Progenitor cell of endocrine pancreas (in vitro differentiated cells): ENCODE measurements around the gene TANGO6. TPM values are rescaled to one million over a fixed set of nuclear protein-coding genes. Genes with fewer than 3 reads are reported as not detected.

ENCODE experiments used
- DNase-seq: peaks from one replicate; pipeline ENCODE4 v3.0.0; 2021; ENCODE audit warnings: low spot score; ENCODE audit not compliant: unreplicated experiment
- H3K27ac Mint-ChIP-seq: 2 replicates; pipeline ENCODE4 v1.8.0; 2021; ENCODE audit warnings: mild to moderate bottlenecking, moderate library complexity, mixed read lengths
- H3K27me3 Mint-ChIP-seq: 2 replicates; pipeline ENCODE4 v1.8.0; 2021; ENCODE audit warnings: mixed read lengths
- H3K36me3 Mint-ChIP-seq: 2 replicates; pipeline ENCODE4 v1.8.0; 2022; ENCODE audit warnings: mixed read lengths; ENCODE audit not compliant: insufficient read depth
- H3K4me1 Mint-ChIP-seq: 2 replicates; pipeline ENCODE4 v1.8.0; 2021; ENCODE audit warnings: low read depth, mixed read lengths
- H3K4me3 Mint-ChIP-seq: 2 replicates; pipeline ENCODE4 v1.8.0; 2021; ENCODE audit warnings: low read depth, mild to moderate bottlenecking, moderate library complexity, mixed read lengths
- H3K9me3 Mint-ChIP-seq: 2 replicates; pipeline ENCODE4 v1.8.0; 2021; ENCODE audit warnings: low read depth, mixed read lengths
- CTCF ChIP-seq: fragments of 200-600 bp; sonication (generic); IDR thresholded peaks from one replicate; pipeline ENCODE4 v1.5.0; 2021; ENCODE audit warnings: antibody characterized with exemption, mild to moderate bottlenecking; ENCODE audit not compliant: unreplicated experiment
- total RNA-seq: library from RNA; stranded (reverse); gene quantifications from 2 replicates; pipeline ENCODE4 v1.2.1, GENCODE V29; 2021

The TANGO6 gene
- total RNA-seq, 1 donor from 2014 or later, result 14.8 TPM

GRCh38 chr16:68981971-68982370 lies 138.6 kb downstream of the TANGO6 start:
- Mint-ChIP-seq H3K4me1 (no peaks in the 10 kb centered on the region), H3K4me3 (no peak overlapping the region), H3K27me3 (no peaks in the 10 kb centered on the region), H3K36me3 (no peaks in the 10 kb centered on the region), H3K27ac (no peak overlapping the region), H3K9me3 (no peaks in the 10 kb centered on the region)
- no peak for DNase-seq
- TF ChIP-seq CTCF, result no peak

DNA sequence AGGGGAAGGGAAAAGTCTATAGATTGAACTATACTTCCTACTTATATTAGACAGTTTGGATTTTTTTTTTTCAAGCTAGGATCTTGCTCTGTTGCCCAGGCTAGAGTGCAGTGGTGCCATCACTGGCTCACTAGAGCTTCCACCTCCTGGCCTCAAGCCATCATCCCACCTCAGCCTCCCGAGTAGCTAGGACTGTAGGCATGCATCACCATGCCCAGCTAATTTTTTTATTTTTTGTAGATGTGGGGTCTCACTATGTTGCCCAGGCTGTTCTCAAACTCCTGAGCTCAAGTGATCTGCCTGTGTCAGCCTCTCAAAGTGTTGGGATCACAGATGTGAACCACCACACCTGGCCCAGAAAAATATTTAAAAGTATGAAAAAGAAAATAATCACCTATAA lies 141.1 kb downstream of the TANGO6 start:
- no peak for TF ChIP-seq CTCF
- no peaks in the 10 kb centered on the region for H3K27me3 Mint-ChIP-seq
- H3K36me3 Mint-ChIP-seq, result no peaks in the 10 kb centered on the region
- H3K9me3 Mint-ChIP-seq, result no peaks in the 10 kb centered on the region
- H3K4me3 Mint-ChIP-seq, result no peak overlapping the region
- no peak for DNase-seq
- peaks cover 7% of the 10 kb centered on the region for H3K4me1 Mint-ChIP-seq
- H3K27ac Mint-ChIP-seq, result no peak overlapping the region

DNA sequence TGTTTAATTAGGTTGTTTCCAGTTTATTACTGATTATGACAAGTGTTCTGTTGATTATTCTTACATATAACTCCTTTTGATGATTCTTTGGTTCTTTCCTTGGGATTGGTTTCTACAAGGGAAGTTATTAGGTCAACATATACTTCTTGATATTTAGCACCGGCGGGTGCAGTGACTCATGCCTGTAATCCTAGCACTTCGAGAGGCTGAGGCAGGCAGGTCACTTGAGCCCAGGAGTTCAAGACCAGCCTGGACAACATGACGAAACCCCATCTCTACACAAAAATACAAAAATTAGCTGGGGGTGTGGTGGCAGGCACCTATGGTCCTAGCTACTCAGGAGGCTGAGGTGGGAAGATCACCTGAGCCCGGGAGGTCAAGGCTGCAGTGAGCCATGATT lies 141.9 kb downstream of the TANGO6 start:
- no peak overlapping the region for H3K4me3 Mint-ChIP-seq
- H3K4me1 Mint-ChIP-seq, result peaks cover 7% of the 10 kb centered on the region
- no peak overlapping the region for H3K27ac Mint-ChIP-seq
- DNase-seq, result no peak
- no peaks in the 10 kb centered on the region for H3K27me3 Mint-ChIP-seq
- no peak for TF ChIP-seq CTCF
- no peaks in the 10 kb centered on the region for H3K36me3 Mint-ChIP-seq
- no peaks in the 10 kb centered on the region for H3K9me3 Mint-ChIP-seq

DNA sequence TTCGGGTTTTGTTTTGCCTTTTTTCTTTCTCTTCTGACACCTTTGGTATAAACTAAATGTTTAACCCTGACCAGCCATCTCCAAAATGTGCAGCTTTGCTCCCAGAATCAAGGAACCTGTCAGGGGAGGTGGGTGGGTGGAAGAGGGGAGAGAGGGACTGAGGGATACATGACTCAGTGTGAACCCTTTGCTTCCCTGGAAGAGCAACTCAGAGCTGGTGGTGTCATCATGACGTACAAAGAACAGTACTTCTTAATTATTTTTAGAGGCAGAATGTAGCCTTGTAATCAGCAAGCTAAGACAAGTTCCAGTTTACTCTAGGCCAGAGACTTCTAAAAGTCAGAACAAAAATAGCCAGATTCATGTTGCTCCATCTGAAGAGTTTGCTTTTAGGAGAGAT lies 142.5 kb downstream of the TANGO6 start:
- Mint-ChIP-seq H3K4me1 (peaks cover 7% of the 10 kb centered on the region), H3K4me3 (no peak overlapping the region), H3K27me3 (no peaks in the 10 kb centered on the region), H3K9me3 (no peaks in the 10 kb centered on the region), H3K36me3 (no peaks in the 10 kb centered on the region), H3K27ac (no peak overlapping the region)
- TF ChIP-seq CTCF, result no peak
- no peak for DNase-seq

DNA sequence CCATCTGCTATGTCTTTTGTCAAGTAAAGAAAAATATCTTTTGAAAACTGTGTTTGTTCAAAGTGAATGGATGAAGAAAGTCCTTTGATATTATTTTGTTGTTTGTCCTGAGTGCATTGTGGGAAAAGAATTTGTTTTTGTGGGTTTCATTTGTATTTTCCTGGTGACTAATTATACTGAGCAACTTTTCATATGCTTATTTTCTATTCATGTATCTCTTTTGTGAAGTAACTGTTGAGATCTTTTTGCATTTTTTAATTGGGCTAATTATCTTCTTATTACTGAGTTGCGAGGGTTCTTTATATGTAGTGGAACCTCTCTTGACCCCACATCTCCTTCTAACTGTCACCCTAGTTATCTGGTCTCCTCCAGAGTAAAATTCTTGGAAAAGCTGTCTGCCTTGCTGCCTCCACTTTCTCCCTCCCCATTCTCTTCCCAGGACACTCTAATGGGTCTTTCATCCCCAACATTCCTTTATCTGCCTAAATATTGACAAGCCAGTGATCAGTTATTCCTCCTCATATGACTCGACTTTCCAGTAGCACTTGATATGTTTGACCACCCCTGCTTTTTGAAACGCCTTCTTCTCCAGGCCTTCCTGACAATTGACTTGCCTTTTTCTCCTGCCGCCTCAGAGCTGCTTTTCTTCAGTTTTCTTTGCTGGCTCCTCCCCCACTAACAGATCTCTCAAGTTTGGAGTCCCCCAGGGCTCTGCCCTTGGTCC lies 144.6 kb downstream of the TANGO6 start:
- no peaks in the 10 kb centered on the region for H3K9me3 Mint-ChIP-seq
- H3K27ac Mint-ChIP-seq, result no peak overlapping the region
- DNase-seq, result no peak
- H3K36me3 Mint-ChIP-seq, result no peaks in the 10 kb centered on the region
- H3K27me3 Mint-ChIP-seq, result no peaks in the 10 kb centered on the region
- peaks cover 14% of the 10 kb centered on the region for H3K4me1 Mint-ChIP-seq
- no peak overlapping the region for H3K4me3 Mint-ChIP-seq
- no peak for TF ChIP-seq CTCF
